Measurements from ENCODE around the gene AUTS2.

- TF ChIP-seq CTCF (IDR thresholded peaks at IDR 0.05): no peak
- no peak for TF ChIP-seq POLR2A (IDR thresholded peaks at IDR 0.05)
These were observed 1055.9 kb downstream of the AUTS2 start for GRCh38 chr7:70654146-70654545.
